GM12872 (cell line): ENCODE measurements around the gene EPHA6.

Experiments
- TF ChIP-seq, protein P1 (sequence below): IDR thresholded peaks from 3 replicates; pipeline ENCODE4 v1.5.1; 2011; ENCODE audit warnings: low read depth, mild to moderate bottlenecking, low read length, moderate library complexity; ENCODE audit not compliant: insufficient read depth

EPHA6 gene

DNA sequence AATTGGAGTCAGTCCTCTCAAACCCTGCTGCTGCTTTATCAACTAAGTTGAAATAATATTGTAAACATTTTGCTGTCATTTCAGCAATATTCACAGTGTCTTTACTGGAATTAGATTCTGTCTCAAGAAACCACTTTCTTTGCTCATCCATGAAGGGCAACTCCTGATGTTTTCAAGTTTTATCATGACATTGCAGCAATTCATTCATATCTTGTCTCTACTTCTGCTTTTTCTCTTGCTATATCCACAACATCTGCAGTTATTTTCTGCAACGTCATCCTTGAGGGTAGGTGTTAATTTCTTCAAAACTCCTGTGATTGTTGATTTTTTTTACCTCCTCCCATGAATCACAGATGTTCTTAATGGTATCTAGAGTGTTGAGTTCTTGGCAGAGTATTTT is 181.6 kb downstream of the EPHA6 start:
- TF ChIP-seq, protein P1, sequence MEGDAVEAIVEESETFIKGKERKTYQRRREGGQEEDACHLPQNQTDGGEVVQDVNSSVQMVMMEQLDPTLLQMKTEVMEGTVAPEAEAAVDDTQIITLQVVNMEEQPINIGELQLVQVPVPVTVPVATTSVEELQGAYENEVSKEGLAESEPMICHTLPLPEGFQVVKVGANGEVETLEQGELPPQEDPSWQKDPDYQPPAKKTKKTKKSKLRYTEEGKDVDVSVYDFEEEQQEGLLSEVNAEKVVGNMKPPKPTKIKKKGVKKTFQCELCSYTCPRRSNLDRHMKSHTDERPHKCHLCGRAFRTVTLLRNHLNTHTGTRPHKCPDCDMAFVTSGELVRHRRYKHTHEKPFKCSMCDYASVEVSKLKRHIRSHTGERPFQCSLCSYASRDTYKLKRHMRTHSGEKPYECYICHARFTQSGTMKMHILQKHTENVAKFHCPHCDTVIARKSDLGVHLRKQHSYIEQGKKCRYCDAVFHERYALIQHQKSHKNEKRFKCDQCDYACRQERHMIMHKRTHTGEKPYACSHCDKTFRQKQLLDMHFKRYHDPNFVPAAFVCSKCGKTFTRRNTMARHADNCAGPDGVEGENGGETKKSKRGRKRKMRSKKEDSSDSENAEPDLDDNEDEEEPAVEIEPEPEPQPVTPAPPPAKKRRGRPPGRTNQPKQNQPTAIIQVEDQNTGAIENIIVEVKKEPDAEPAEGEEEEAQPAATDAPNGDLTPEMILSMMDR = no peak

DNA sequence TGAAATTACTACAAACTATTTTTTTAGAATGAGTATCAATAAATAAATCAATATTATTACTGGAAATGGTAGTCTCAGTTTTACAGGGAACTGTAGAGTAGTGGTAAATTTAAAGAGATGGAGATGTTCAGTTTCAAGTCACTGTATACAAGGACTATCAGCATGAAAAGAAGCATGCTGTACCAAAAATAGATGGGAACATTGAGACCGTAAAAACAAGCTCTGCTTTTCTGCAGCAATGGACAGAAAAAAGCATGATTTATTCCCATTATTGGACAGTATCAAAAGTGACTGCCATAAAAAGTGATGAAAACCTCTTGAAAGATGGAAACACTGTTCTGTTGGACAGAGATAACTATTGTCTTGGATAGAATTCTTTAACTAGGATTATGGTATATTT is 187.2 kb downstream of the EPHA6 start:
- TF ChIP-seq, protein P1 = no peak

DNA sequence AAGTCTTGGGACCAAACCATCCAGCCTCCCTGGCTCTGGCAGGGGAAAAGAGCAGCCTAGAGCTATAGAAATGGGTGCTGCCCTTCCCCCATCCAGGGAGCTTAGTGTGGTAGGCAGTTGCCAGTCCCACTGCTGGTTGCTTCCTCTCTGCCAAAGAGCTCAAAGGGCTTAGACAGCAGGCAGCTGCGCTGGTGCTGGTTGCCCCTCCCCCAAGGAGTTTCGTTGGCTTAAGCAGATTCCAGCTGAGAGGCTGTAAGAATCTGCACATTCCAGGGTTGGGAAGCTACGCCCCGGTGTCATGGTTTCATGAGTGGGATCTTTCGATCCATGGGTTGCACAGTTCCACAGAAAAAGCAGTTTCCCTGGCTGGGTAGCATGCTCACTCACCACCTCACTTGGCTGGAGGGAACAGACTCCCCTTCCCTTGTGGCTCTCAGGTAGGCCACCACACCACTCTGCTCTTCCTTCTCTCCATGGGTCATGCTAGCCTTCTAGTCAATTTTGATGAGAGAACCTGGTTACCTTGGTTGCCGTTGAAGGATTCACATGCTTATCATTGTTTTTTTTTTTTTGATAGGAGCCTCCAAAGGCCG is 195.1 kb downstream of the EPHA6 start:
- TF ChIP-seq, protein P1 = no peak

DNA sequence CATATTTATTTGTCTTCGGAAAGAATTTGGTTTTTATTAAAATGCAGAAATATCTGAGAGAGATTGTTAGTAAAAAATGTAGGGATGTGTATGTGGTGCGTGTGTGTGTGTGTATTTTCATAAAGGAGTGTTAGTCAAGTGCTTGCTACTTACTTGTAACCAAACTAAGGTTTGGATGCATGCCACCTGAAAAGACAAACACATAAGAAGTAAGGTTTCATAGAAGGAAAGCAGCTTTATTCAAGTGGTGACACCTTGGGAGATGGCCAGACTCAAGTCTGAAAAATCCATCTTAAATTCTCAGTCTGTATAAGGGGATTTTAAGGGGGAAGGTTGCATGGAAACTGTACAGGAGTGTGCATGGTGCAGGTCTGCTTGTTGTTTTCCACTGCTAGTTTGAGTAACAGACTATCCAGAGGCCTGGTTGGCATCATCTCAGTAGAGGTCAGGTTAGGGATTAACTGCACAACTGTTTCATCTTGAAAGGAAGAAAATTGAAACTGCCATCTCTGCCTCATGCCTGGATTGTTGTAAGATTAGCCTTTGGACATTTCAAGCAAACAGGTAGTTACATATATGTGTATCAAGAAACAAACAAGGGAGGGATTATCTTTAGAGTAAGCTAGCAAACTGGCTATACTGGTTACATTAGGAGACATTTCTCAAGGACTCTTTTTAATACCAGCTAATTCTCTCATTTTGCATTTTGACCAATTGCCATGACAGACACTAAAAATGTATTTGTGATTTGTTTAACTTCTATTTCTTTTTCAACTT is 196.7 kb downstream of the EPHA6 start:
- TF ChIP-seq, protein P1 = no peak

DNA sequence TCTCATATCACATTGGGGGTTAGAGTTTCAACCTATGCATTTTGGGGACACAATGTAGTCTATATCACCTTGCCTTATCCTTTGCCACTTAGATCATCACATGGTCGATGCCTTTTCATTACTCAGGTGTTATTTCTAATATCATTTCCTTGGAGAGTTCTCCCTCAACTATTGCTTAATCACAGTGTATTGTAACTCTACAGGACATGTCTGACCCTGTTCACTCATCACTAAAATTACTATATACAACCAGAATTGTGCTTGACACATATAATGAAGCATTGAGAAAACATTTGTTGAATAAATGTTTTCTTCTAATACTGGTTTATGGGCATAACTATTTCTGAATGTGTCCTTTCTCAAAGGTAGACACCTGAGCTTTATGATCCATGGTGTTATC is 207.4 kb downstream of the EPHA6 start:
- TF ChIP-seq, protein P1 = no peak

DNA sequence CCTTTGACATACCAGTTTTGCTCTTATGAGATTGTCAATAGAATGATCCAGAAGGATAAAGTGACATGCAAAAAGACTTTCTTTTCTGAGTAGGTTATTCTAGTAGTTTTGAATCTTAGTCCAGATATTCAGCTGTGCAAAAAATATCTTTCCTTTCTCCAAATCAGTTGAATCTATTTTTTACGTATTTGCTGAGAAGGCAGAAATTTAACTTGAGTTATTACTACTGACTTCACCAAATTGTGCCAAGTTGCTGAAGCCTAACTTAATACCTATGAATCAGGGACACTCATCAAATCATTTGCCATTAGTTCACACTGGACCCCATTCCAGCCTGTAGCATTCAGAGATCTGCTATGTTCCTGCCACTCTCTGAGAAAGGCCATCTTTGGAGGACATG is 215.6 kb downstream of the EPHA6 start:
- TF ChIP-seq, protein P1 = no peak

DNA sequence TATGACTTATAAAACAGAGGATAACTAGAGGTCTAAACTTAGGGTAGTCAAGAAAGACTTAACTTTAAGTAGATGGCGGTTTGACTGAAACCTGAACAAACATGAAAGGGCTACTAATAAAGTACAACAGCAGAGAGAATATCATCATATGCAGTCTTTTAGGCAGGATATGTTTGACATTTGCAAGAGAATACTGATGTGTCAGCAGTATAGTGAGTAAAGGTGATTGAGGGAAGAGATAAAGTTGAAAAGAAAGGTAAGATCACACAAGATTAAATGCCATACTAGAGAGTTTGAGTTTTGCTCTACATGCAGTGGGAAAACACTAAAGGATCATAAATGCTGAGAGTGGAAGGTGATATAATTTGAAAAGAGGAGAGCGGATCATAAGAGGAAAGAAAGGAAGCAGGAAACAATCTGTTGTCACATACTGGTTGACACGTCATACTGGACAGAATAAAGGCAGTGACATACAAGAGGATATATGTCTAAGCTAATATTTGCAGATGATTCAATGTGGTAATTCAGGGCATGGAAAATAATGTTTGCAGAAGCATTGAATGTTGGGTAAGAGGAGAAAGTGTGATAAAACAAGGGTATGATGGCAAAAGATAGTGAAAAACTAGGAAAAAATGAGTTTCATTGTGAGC is 223.0 kb downstream of the EPHA6 start:
- TF ChIP-seq, protein P1 = no peak
